KMS-11 (cell line): ENCODE results near the gene SPRR4.
"Not testable (repeated sequence)": the region's sequence is repeated elsewhere in the genome, so short reads cannot be mapped to it uniquely, and the experiment has no call there.

ENCODE experiments used
- H2AFZ ChIP-seq: fragments of 200-600 bp; sonication (generic); 2 replicates; pipeline ENCODE4 v1.6.1; 2016; ENCODE audit warnings: antibody characterized with exemption, mixed run types, low read depth
- H3K27ac ChIP-seq: fragments of 200-600 bp; sonication (generic); 2 replicates; pipeline ENCODE4 v1.6.1; 2016; ENCODE audit warnings: mild to moderate bottlenecking, mixed run types
- H3K27me3 ChIP-seq: fragments of 200-600 bp; sonication (generic); 2 replicates; pipeline ENCODE4 v1.6.1; 2017; ENCODE audit warnings: mild to moderate bottlenecking, low read depth, mixed run types, moderate library complexity; ENCODE audit not compliant: insufficient read depth
- H3K36me3 ChIP-seq: fragments of 200-600 bp; sonication (generic); 2 replicates; pipeline ENCODE4 v1.6.1; 2017; ENCODE audit warnings: mild to moderate bottlenecking, mixed run types; ENCODE audit not compliant: insufficient read depth
- H3K4me1 ChIP-seq: fragments of 200-600 bp; sonication (generic); 2 replicates; pipeline ENCODE4 v1.6.1; 2016; ENCODE audit warnings: mild to moderate bottlenecking, low read depth, mixed run types; ENCODE audit not compliant: poor library complexity, severe bottlenecking
- H3K4me2 ChIP-seq: fragments of 200-600 bp; sonication (generic); 2 replicates; pipeline ENCODE4 v1.7.0; 2016; ENCODE audit warnings: mild to moderate bottlenecking, mixed run types
- H3K4me3 ChIP-seq: fragments of 200-600 bp; sonication (generic); IDR thresholded peaks from 2 replicates; pipeline ENCODE4 v1.6.1; 2017; ENCODE audit warnings: low read depth, low read length, mixed read lengths; ENCODE audit not compliant: insufficient read depth
- H3K79me2 ChIP-seq: fragments of 200-600 bp; sonication (generic); 2 replicates; pipeline ENCODE4 v1.6.1; 2016; ENCODE audit warnings: low read depth, mixed run types; ENCODE audit not compliant: insufficient read depth
- H3K9ac ChIP-seq: fragments of 200-600 bp; sonication (generic); 2 replicates; pipeline ENCODE4 v1.6.1; 2016; ENCODE audit warnings: mild to moderate bottlenecking, mixed run types
- H4K20me1 ChIP-seq: fragments of 200-600 bp; sonication (generic); 2 replicates; pipeline ENCODE4 v1.6.1; 2016; ENCODE audit warnings: mild to moderate bottlenecking, mixed run types; ENCODE audit not compliant: insufficient read depth
- CTCF ChIP-seq: fragments of 200-600 bp; sonication (generic); conservative IDR thresholded peaks from 2 replicates; pipeline ENCODE4 v1.6.1; 2017; ENCODE audit warnings: low read depth, mild to moderate bottlenecking, antibody characterized with exemption, low read length, moderate library complexity, mixed read lengths

Gene SPRR4

DNA sequence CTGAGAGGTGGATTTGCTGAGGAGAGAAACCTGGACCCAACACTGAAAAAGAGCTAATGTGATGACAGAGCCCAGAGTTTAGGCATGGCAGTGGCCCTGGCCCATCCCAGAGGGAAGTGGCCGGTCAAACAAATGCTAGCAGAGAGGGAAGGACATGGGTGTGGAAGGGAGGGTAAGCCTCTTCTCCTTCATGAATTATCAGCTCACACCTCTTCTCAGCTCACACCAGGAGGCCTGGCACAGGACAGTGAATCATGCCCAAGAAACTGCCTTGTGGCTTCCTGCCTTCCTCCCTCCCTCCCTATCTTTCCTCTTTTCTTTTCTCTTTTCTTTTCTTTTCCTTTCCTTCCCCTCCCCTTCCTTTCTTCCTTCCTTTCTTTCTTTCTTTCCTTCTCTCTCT, 29.8 kb downstream of the SPRR4 start:
- Histone ChIP-seq H3K4me3 (no peak overlapping the region), H3K27me3 (no peaks in the 10 kb centered on the region), H3K36me3 (no peaks in the 10 kb centered on the region), H3K27ac (no peak overlapping the region), H3K9ac (no peak overlapping the region), H3K79me2 (no peaks in the 10 kb centered on the region), H4K20me1 (no peaks in the 10 kb centered on the region), H3K4me2 (no peak overlapping the region), H3K4me1 (no peaks in the 10 kb centered on the region), H2AFZ (no peak overlapping the region)
- TF ChIP-seq CTCF, result no peak

GRCh38 chr1:153001382-153001781, 30.9 kb downstream of the SPRR4 start, which contains the start of gene SPRR3:
Gene SPRR3, plus strand, starts transcription at chr1:153001749. Its CDS starts 1,272 bp downstream, at chr1:153003021.
- Histone ChIP-seq H3K27ac (no peak within 1 kb of the TSS), H3K4me1 (no peaks in the 10 kb centered on the region), H3K9ac (no peak within 1 kb of the TSS), H3K36me3 (no peaks in the 10 kb centered on the region), H4K20me1 (no peaks in the 10 kb centered on the region), H2AFZ (no peak within 1 kb of the TSS), H3K4me2 (no peak within 1 kb of the TSS), H3K4me3 (no peak within 1 kb of the TSS), H3K27me3 (no peaks in the 10 kb centered on the region), H3K79me2 (no peaks in the 10 kb centered on the region)
- TF ChIP-seq CTCF, result no peak

GRCh38 chr1:153011235-153011758, 40.8 kb downstream of the SPRR4 start:
- not testable (repeated sequence) for H3K9ac ChIP-seq, H4K20me1 ChIP-seq, H3K4me3 ChIP-seq, H3K36me3 ChIP-seq, H3K27me3 ChIP-seq, H3K79me2 ChIP-seq, H2AFZ ChIP-seq, H3K4me2 ChIP-seq, H3K4me1 ChIP-seq, H3K27ac ChIP-seq

DNA sequence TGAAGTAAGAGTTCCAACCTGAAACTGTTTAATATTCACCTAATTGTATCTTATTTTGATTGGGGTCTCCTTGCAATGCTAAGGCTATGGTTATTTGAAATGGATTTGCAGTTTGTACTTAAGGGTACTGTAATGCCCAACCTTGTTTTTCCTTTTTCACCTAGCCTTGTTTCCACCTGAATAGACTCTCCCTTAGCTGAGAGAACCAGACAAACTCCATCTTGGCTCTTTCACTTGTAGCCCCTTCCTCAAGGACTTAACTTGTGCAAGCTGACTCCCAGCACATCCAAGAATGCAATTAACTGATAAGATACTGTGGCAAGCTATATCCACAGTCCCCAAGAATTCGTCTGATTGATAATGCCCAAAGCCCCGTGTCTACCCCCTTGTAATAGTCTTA, 51.4 kb downstream of the SPRR4 start:
- not testable (repeated sequence) for H3K27me3 ChIP-seq

More for the DNA sequence above, 51.4 kb downstream of the SPRR4 start:
- not testable (repeated sequence) for H3K4me1 ChIP-seq, H3K79me2 ChIP-seq, H4K20me1 ChIP-seq, H3K4me2 ChIP-seq, H3K27ac ChIP-seq, H3K36me3 ChIP-seq, H2AFZ ChIP-seq, H3K4me3 ChIP-seq, H3K9ac ChIP-seq
